GM19328 (cell line): Measurements from ENCODE around the gene AKT2.
"Not testable (repeated sequence)": the region's sequence is repeated elsewhere in the genome, so short reads cannot be mapped to it uniquely, and the experiment has no call there.

Experiments used
- ATAC-seq: cut with Tn5 transposase; IDR thresholded peaks from one replicate; pipeline ENCODE4 v1.9.1; 2021; ENCODE audit warnings: mild to moderate bottlenecking, moderate library complexity; ENCODE audit not compliant: unreplicated experiment

Gene AKT2

DNA sequence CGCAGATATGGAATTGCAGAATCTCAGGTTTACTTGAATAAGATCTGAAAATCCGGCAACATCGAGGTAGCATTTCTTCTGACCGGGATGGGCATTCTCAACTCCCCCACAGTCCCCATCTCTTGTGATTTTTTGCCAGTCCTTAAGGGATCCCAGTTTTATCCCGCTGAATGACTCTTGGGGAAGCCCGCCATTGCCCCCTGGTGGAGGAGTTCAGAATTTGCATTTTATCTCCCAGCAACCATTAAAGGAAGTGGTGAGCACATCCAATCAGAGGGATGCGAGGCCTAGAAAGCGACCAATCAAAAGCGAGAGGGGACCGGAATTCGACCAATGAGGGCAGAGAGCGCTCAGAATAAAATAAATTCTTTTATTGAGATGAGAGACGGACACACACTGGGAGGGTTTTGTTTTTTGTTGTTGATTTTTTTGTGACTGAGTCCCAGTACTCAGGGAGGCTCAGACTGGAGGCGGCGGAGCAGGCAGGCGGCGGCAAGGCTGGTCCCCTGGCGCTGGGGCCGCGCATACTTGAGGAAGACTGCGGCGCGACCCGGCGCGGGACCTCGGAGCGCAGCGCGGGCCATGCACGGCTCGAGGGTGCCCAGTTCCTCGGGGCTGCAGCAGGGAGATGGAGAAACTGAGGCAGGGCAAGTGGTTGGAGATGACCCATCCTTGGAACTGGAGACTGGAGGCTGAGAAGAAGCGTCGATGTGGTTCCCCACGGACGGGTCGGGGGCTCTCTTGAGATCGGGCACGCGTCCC, 63.1 kb downstream of the AKT2 start:
- ATAC-seq, result no peak

DNA sequence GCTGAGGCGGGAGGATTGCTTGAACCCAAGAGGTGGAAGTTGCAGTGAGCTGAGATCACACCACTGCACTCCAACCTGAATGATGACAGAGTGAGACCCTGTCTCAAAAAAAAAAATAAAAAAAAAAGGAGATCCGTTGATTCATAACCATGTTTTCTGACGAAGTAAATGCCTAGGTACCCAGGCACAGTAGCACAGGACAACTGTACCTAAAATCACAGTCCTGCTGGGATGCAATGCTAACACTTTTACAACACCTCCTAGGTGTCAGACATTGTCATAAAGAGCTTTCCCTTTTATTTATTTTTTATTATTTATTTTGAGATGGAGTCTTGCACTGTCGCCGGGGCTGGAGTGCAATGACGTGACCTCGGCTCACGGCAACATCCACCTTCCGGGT, 64.5 kb downstream of the AKT2 start:
- ATAC-seq, result no peak

DNA sequence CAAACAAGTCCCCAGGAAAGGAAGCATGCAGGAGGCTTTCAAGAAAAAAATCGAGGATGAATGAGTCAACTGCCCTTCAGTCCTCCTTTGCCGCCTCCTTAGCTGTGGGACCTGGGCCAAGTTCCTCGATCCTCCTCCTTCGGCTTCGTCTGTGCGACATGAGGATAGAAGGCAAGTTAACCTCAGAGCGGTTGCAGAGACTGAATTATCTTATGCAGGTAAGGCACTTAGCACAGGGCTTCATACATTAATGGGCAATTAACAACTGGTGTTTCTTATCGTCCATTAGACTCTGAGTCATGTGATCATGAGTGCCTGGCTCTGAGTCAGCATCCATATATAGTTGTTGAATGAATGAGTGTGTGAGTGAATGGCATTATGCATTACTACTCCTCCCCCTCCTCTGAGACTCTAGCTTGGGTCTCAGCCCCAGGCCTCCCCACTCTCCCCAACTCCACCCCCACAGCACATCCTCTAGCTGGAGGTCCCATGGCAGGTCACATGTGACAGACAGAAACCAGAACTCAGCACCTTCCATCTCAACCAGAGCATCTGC, 65.3 kb downstream of the AKT2 start:
- ATAC-seq, result no peak

DNA sequence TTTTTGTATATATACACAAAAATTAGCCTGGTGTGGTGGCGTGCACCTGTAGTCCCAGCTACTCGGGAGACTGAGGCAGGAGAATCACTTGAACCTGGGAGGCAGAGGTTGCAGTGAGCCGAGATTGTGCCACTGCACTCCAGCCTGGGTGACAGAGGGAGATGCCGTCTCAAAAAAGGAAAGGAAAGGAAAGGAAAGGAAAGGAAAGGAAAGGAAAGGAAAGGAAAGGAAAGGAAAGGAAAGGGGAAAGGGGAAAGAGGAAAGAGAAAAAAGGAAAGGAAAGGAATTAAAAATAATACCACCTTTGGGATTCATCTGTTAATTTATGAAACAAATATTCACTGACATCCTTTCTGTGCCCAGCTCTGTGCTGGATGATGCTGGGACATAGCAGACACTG, 66.1 kb downstream of the AKT2 start:
- ATAC-seq, result not testable (repeated sequence)

DNA sequence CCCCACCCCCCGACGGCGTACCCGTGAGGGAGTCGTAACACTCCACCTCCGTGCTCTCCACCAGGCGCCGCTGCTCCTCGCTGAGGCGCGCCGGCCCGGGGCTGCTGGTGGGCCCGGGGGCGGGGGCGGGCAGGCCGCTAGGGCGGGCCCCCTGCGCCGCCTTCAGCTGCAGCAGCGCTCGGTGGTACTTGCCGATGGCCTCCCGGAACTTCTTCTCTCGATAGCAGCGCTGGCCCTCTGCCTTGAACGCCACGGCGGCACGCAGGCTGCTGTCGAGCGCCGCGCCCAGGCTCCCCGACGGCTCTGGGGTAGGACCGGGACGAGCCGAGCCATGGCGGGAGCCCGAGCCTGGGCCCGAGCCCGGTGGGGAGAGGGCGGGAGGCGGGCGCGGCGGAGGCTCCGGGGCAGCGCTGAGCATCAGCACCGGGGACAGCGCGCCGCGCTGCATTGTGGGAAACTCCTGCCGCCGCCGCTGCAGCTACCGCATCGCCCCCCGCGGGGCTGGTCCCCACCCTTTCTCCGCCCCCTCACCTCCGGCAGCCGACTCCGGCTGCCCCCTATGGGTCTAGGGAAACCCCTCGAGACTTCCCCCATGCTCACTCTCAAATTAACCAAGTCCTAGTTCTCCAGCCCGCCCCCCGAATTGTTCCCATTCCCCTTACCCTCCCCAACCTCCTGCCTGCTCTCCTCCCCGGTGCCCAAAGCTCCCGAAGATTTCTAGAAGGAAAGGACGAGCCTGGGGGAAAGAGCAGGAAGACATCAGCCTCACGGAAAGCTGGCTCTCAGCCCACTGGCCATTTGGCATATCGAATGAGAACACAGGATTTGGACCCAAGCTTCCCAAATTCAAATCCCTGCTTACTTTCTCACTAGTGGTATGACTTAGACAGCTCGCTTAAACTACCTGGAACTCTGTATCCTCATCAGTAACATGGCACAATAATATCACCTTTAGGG, 66.9 kb downstream of the AKT2 start, which contains the start of gene TTC9B:
TSS of gene TTC9B (minus strand) at position 451 of the 957 bp plus-strand sequence. CDS start at position 448, 3 bp downstream.
- no peak for ATAC-seq

DNA sequence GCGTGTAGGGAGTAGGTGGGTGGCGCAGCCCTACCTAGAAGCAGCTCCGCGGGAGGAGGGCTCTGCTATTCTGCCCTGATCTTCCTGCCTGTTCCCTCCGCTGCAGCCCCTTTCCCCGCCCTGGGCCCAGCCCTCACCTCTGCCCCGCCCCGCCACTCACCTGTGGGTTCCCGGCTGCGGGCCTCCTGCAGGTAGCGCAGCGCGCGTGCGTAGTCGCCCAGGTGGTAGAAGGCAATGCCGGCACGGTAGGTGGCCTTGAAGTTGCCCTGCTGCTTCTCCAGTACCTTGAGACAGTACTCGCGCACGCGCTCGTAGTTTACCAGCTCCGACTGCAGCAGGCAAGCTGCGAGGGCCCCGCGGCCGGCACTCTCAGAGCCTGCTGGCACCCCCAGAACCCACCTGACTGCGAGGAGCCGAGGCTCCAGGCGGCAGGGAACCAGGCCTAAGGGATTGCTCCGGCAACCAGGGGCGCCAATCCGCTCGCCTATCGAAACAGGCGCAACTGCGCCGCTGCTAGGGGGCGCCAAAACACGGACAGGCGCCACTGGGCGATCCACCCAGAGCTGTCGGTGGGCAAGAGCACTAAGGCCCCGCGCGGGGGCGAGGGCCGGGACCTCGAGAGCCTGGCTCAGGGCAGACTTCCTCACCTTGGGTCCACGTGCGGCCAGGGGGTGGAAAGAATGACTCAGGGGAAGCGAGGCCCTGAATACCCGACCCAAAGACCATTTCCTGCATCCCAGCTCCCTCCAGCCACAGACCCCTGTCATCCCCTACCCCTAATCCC, 67.9 kb downstream of the AKT2 start:
- no peak for ATAC-seq

DNA sequence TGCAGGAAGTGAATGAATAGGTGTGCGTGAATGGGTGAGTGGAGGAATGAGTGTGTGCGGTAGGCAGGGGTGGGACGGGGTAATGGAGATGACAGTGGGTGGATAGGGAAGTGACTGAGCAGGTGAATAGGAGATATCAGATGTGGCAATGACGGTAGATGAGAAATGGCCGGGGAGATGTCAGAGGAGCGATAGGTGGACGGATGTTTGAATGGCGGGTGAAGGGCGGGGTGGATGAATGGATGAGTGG, 68.4 kb downstream of the AKT2 start:
- ATAC-seq, result no peak

DNA sequence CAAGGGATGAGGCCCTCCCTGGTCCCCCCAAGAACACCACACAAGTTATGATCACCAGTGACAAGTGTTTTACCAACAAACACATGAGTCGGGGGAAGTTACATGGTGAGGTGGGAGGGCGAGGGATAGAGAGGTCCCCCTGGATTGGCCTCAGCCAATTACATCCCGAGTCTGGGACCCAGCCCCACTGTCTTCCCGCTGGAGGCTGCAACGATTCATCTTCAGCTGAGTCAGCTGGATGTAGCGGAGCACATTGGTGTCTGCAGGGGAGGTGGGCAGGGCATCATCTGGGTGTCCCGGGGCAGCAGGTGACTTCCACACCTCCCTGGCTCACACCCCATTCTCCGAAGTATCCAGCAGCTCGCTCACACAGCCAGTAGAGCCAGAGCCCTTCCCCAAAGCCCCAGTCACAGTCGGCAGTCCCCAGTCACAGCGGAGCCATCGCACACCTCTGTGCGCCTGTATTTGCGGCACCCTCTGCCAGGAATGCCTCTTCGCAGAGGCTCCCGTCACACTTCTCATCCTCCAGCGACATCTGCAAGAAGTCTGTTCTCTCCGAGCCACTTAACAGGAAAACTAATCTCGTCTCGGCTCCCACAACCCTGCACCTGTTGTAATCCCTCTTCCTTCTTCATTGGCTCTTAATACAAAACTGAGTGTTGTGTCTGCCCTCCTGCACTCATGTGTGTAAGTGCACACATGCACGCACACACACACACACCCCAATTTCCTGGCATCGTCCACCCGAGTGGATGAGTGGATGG, 69.0 kb downstream of the AKT2 start:
- ATAC-seq, result no peak

DNA sequence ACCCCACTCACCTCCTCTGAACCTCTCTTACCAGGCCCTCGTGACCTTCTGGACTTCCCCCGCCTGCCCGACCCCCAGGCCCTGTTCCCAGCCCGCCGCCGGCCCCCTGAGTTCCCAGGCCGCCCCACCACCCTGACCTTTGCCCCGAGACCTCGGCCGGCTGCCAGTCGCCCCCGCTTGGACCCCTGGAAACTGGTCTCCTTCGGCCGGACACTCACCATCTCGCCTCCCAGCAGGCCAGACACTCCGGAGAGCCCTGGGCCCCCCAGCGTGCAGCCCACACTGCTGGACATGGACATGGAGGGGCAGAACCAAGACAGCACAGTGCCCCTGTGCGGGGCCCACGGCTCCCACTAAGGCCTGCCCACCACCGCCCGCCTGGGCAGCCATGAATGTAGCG, 70.2 kb downstream of the AKT2 start:
- ATAC-seq, result no peak

DNA sequence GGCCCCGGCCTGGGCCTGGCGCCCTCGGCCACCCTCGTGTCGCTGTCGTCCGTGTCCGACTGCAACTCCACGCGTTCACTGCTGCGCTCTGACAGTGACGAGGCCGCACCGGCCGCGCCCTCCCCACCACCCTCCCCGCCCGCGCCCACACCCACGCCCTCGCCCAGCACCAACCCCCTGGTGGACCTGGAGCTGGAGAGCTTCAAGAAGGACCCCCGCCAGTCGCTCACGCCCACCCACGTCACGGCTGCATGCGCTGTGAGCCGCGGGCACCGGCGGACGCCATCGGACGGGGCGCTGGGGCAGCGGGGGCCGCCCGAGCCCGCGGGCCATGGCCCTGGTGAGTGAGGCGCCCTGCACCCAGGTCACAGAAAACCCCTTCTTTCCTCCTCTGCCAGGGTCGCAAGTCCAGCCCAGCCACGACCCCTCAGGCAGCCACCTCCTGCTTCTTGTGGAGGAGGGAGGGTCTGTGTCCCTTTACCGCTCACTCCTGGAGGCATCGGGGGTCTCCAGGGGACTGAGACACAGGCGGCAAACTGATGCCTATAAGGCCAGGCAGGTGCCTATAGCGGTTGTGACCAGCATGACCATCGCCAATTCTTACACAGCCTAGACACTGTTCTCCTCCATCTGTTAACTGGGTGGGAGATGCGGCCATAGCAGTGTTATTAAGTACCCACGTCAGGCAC, 71.1 kb downstream of the AKT2 start:
- ATAC-seq, result no peak

DNA sequence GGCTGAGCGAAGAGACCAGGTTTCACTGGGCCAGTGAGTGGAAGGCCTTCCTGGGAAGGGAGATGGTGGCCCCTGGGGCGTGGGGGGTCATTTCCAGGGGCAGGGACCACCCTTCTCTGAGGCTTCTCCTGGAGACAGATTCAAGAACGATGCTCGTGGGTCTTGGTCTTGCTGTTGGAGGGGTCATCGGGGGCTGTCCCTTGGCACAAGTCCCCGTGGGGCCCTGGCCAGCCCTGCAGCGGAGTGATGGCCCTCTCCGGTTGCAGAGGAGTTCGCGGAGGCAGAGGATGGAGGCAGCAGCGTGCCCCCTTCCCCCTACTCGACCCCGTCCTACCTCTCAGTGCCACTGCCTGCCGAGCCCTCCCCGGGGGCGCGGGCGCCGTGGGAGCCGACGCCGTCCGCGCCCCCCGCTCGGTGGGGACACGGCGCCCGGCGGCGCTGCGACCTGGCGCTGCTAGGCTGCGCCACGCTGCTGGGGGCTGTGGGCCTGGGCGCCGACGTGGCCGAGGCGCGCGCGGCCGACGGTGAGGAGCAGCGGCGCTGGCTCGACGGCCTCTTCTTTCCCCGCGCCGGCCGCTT, 71.8 kb downstream of the AKT2 start:
- ATAC-seq, result no peak

DNA sequence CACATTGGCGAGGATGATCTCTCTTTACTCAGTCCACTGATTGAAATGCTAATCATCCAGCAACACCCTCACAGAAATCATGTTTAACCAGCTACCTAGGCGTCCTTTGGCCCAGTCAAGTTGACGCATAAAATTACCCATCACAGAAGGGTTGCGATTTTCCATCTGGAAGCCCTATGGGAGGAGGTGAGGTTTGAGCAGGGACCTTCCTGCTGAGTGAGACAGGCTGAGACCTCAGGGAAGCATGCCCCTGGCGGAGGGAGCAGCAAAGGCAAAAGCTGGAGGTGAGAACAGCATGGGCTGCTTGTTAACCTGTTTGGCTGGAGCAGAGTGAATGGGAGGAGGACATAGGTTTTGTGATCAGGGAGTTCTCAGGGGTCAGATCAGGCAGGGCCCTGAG, 74.3 kb downstream of the AKT2 start:
- no peak for ATAC-seq

DNA sequence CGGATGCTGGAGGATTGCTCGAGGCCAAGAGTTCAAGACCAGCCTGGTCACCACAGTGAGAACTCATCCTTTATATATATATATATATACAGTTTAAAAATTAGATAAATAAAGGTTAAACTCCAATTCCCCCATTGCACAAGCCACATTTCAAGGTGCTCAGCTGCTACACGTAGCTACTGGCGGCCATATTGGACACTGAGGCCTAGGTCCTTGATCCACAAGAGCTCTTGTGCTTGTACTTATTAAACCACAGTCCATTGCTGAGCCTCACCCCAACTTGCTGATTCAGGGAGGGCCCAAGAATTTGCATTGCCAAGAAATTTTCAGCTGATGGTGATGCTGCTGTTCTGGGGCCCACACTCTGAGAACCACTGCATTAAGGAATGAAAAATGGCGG, 76.5 kb downstream of the AKT2 start:
- ATAC-seq, result no peak

DNA sequence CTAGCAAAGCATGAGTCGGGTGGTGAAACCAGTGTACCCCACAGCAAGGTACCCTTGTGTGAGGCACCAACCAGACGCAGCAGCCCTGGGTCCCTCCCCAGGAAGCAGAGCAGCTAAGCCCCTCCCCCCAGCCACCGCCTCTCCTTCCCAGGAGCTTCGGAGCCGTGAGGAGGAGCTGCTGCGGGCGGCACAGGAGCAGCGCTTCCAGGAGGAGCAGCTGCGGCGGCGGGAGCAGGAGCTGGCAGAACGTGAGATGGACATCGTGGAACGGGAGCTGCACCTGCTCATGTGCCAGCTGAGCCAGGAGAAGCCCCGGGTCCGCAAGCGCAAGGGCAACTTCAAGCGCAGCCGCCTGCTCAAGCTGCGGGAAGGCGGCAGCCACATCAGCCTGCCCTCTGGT, 79.4 kb downstream of the AKT2 start:
- no peak for ATAC-seq

DNA sequence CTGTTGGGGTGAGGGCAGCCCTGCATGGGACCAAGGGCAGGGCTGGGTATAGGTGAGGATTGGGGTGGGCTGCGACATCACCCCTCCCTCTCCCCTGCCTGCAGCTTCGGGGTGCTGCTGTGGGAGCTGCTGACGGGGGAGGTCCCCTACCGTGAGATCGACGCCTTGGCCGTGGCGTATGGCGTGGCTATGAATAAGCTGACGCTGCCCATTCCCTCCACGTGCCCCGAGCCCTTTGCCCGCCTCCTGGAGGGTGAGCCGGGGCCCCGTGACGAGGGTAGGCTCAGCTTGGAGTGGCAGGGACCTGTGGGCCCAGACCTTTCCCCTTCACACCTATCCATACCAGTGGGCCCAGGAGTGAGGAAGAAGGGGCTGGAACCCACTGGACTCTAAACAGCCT, 80.8 kb downstream of the AKT2 start:
- ATAC-seq, result no peak

DNA sequence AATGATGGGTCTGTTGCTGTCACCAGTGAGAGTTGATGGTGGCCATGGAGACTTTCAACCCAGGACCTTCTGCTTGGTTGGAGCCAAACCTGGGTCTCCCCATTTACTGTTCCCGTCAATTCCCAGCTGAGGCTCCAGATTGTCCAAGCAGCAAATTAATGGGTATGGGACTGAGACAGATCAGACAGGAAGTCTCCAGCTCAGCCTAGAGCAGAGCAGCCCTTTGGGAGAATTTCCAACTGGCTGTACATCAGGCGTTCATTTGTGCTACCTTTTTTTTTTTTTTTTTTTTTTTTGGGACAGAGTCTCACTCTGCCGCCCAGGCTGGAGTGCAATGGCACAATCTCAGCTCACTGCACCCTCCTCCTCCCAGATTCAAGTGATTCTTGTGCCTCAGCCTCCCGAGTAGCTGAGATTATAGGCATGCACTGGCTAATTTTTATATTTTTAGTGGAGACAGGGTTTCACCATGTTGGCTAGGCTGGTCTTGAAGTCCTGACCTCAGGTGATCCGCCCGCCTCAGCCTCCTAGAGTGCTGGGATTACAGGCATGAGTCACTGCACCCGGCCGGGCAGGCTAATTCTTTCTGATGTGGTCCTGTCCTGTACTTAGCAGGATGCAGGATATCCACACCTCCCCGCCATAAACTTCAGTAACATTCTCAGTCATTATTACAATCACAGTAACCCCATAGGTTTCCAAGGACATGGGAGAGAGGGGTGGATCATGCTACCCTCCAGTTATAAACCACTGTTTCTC, 84.6 kb downstream of the AKT2 start:
- no peak for ATAC-seq

DNA sequence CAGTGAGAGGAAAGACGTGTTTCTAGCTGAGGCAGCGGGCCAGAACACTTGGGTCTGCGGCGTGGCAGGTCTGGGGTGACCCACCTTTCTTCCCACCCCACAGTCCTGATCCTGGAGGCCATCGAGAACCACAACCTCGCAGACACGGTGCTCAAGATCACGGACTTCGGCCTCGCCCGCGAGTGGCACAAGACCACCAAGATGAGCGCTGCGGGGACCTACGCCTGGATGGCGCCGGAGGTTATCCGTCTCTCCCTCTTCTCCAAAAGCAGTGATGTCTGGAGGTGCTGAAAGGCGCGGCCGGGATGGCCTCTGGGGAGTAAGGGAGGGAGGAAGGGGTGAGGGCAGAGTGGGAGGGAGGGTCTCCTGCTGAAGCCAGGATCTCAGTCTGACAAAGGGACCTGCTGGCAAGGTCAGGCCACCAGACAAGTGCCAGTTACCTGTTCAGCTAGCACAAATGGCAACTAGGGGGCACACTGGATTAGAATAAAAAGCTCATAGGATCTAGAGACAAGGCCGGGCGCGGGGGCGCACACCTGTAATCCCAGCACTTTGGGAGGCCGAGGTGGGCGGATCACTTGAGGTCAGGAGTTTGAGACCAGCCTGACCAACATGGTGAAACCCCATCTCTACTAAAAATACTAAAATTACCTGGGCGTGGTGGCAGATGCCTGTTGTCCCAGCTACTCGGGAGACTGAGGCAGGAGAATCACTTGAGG, 86.7 kb downstream of the AKT2 start:
- no peak for ATAC-seq

DNA sequence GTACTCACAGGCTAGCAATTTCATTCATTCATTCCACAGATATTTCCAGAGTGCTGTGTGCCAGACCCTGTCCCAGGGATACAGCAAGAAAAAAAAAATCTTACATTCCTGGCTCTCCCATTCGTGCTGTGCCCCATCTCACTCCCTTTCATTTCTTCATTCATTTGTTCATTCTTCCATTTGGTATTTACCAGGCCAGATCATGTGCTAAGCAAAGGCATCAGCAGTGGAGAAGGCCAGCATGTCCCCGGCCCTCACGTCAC, 91.6 kb downstream of the AKT2 start:
- no peak for ATAC-seq
